Measurements from ENCODE around the gene SULF2.

Gene SULF2

DNA sequence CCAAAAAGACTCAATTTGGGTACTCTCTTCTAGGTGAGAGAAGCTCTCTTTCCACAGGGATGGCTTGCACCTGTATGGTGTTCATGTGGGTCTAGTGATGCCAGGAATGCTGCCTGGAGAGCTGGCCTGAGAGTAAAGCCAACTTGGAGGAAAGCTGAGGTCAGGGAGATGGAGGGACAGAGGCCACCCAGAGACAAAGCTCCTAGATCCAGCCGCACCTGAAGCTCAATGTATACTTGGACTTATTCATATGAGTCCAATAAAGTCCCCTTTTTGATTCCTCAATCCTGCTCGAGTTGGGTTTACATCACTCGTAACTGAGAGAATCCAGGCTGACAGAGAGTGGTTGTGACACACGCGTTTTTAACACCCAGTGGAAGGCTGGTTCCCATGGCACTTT, 33.8 kb downstream of the SULF2 start:
- no peaks in the 10 kb centered on the region for H3K4me1 ChIP-seq (ENCODE audit: control insufficient read depth in 1 of 2, insufficient read depth in 2 of 2, low read length in 2 of 2)
- no peak overlapping the region for H3K27ac ChIP-seq (ENCODE audit: low read depth, low read length)
- peaks cover 3 to 7% of the 10 kb centered on the region in 2 donors for H3K36me3 ChIP-seq (ENCODE audit: control insufficient read depth in 1 of 2, insufficient read depth in 2 of 2, low read length in 2 of 2)
- H3K9ac ChIP-seq (ENCODE audit: low read depth in 1 of 2, low read length in 2 of 2), result no peak overlapping the region
- H3K4me3 ChIP-seq (ENCODE audit: low read depth in 1 of 2, low read length in 2 of 2), result no peak overlapping the region
- H3K27me3 ChIP-seq (ENCODE audit: control insufficient read depth in 1 of 2, insufficient read depth in 2 of 2, low read length in 2 of 2), result no peaks in the 10 kb centered on the region
- no peaks in the 10 kb centered on the region for H3K9me3 ChIP-seq (ENCODE audit: control insufficient read depth in 1 of 2, low read length in 2 of 2)

- Histone ChIP-seq H3K27me3 (ENCODE audit: control insufficient read depth in 1 of 2, insufficient read depth in 2 of 2, low read length in 2 of 2) (no peaks in the 10 kb centered on the region), H3K9me3 (ENCODE audit: control insufficient read depth in 1 of 2, low read length in 2 of 2) (no peaks in the 10 kb centered on the region), H3K4me1 (ENCODE audit: control insufficient read depth in 1 of 2, insufficient read depth in 2 of 2, low read length in 2 of 2) (peaks cover 0 to 3% of the 10 kb centered on the region in 2 donors), H3K36me3 (ENCODE audit: control insufficient read depth in 1 of 2, insufficient read depth in 2 of 2, low read length in 2 of 2) (peaks cover 3 to 7% of the 10 kb centered on the region in 2 donors), H3K4me3 (ENCODE audit: low read depth in 1 of 2, low read length in 2 of 2) (no peak overlapping the region), H3K9ac (ENCODE audit: low read depth in 1 of 2, low read length in 2 of 2) (no peak overlapping the region), H3K27ac (ENCODE audit: low read depth, low read length) (no peak overlapping the region)
Measured at GRCh38 chr20:47749339-47749738, 35.9 kb downstream of the SULF2 start.

DNA sequence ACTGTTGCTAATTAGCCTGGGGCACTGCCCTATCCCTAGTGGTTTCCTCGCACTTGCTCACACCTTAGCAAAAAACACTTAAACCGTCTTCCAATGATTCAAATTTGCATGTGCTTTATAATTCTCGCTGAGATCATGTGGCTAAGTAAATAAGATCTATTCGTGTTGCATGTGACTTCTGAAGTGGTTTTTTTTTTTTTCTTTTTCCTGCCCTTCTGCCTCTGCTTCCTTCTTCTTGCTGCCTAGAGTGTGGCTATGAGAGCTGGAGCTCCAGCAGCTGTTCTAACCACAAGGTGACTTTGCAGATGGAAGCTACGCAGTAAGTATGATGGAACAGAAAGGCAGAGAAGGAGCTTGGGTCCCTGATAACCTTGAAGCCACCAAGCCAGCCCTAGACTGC, 36.5 kb downstream of the SULF2 start:
- Histone ChIP-seq H3K9me3 (ENCODE audit: control insufficient read depth in 1 of 2, low read length in 2 of 2) (no peaks in the 10 kb centered on the region), H3K9ac (ENCODE audit: low read depth in 1 of 2, low read length in 2 of 2) (no peak overlapping the region), H3K27me3 (ENCODE audit: control insufficient read depth in 1 of 2, insufficient read depth in 2 of 2, low read length in 2 of 2) (no peaks in the 10 kb centered on the region), H3K4me1 (ENCODE audit: control insufficient read depth in 1 of 2, insufficient read depth in 2 of 2, low read length in 2 of 2) (peaks cover 0 to 3% of the 10 kb centered on the region in 2 donors), H3K27ac (ENCODE audit: low read depth, low read length) (no peak overlapping the region), H3K36me3 (ENCODE audit: control insufficient read depth in 1 of 2, insufficient read depth in 2 of 2, low read length in 2 of 2) (peaks cover 0 to 7% of the 10 kb centered on the region in 2 donors), H3K4me3 (ENCODE audit: low read depth in 1 of 2, low read length in 2 of 2) (no peak overlapping the region)

- H3K9ac ChIP-seq (ENCODE audit: low read depth in 1 of 2, low read length in 2 of 2), result no peak overlapping the region
- H3K4me3 ChIP-seq (ENCODE audit: low read depth in 1 of 2, low read length in 2 of 2), result no peak overlapping the region
- H3K27ac ChIP-seq (ENCODE audit: low read depth, low read length), result no peak overlapping the region
- no peaks in the 10 kb centered on the region for H3K27me3 ChIP-seq (ENCODE audit: control insufficient read depth in 1 of 2, insufficient read depth in 2 of 2, low read length in 2 of 2)
- peaks cover 0 to 7% of the 10 kb centered on the region in 2 donors for H3K36me3 ChIP-seq (ENCODE audit: control insufficient read depth in 1 of 2, insufficient read depth in 2 of 2, low read length in 2 of 2)
- no peaks in the 10 kb centered on the region for H3K9me3 ChIP-seq (ENCODE audit: control insufficient read depth in 1 of 2, low read length in 2 of 2)
- peaks cover 0 to 3% of the 10 kb centered on the region in 2 donors for H3K4me1 ChIP-seq (ENCODE audit: control insufficient read depth in 1 of 2, insufficient read depth in 2 of 2, low read length in 2 of 2)
Measured at GRCh38 chr20:47748069-47748468, 37.2 kb downstream of the SULF2 start.

DNA sequence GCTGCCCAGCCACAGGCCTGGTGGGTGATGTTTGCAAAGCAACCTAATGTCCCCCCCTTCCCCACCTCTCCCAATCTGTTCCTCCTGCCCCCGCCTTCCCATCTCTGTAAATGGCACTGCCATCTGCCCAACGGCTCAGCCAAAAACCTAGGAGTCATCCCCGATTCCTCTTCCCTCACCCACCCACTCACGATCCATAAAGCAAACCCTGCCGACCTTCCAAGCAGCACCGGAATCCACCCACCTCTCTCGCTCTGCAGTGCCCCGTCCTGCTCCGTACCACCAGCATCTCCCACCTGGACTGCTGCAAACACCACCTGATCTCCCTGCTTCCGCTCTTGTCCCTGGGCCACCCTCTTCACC, 37.6 kb downstream of the SULF2 start:
- peaks cover 0 to 3% of the 10 kb centered on the region in 2 donors for H3K4me1 ChIP-seq (ENCODE audit: control insufficient read depth in 1 of 2, insufficient read depth in 2 of 2, low read length in 2 of 2)
- H3K4me3 ChIP-seq (ENCODE audit: low read depth in 1 of 2, low read length in 2 of 2), result no peak overlapping the region
- peaks cover 0 to 7% of the 10 kb centered on the region in 2 donors for H3K36me3 ChIP-seq (ENCODE audit: control insufficient read depth in 1 of 2, insufficient read depth in 2 of 2, low read length in 2 of 2)
- H3K9ac ChIP-seq (ENCODE audit: low read depth in 1 of 2, low read length in 2 of 2), result no peak overlapping the region
- no peaks in the 10 kb centered on the region for H3K27me3 ChIP-seq (ENCODE audit: control insufficient read depth in 1 of 2, insufficient read depth in 2 of 2, low read length in 2 of 2)
- H3K9me3 ChIP-seq (ENCODE audit: control insufficient read depth in 1 of 2, low read length in 2 of 2), result no peaks in the 10 kb centered on the region
- no peak overlapping the region for H3K27ac ChIP-seq (ENCODE audit: low read depth, low read length)

GRCh38 chr20:47744803-47745202, 40.5 kb downstream of the SULF2 start:
- Histone ChIP-seq H3K4me3 (ENCODE audit: low read depth in 1 of 2, low read length in 2 of 2) (no peak overlapping the region), H3K9ac (ENCODE audit: low read depth in 1 of 2, low read length in 2 of 2) (no peak overlapping the region), H3K27me3 (ENCODE audit: control insufficient read depth in 1 of 2, insufficient read depth in 2 of 2, low read length in 2 of 2) (no peaks in the 10 kb centered on the region), H3K36me3 (ENCODE audit: control insufficient read depth in 1 of 2, insufficient read depth in 2 of 2, low read length in 2 of 2) (no peaks in the 10 kb centered on the region), H3K9me3 (ENCODE audit: control insufficient read depth in 1 of 2, low read length in 2 of 2) (no peaks in the 10 kb centered on the region), H3K27ac (ENCODE audit: low read depth, low read length) (no peak overlapping the region), H3K4me1 (ENCODE audit: control insufficient read depth in 1 of 2, insufficient read depth in 2 of 2, low read length in 2 of 2) (peaks cover 0 to 3% of the 10 kb centered on the region in 2 donors)

DNA sequence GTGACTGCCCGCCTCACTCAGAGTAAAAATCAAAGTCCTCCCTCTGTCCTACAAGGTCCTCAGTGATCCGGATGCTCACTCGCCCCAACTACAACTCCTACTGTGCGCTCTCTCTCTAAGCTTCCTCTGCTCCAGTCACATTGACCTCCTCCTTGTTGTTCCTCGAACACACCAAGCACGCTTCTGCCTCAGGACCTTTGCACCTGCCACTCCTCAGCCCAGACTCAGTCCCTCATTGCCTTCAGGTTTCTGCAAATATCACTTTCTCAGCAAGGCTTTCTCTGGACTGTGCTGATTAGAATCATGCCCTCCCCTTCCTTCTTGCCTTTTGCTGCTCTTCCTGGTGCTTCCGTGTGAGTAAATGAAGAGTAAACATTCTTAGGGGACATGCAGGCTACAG, 41.6 kb downstream of the SULF2 start:
- no peaks in the 10 kb centered on the region for H3K27me3 ChIP-seq (ENCODE audit: control insufficient read depth in 1 of 2, insufficient read depth in 2 of 2, low read length in 2 of 2)
- no peaks in the 10 kb centered on the region for H3K36me3 ChIP-seq (ENCODE audit: control insufficient read depth in 1 of 2, insufficient read depth in 2 of 2, low read length in 2 of 2)
- H3K4me3 ChIP-seq (ENCODE audit: low read depth in 1 of 2, low read length in 2 of 2), result no peak overlapping the region
- H3K9me3 ChIP-seq (ENCODE audit: control insufficient read depth in 1 of 2, low read length in 2 of 2), result no peaks in the 10 kb centered on the region
- no peak overlapping the region for H3K9ac ChIP-seq (ENCODE audit: low read depth in 1 of 2, low read length in 2 of 2)
- peaks cover 0 to 3% of the 10 kb centered on the region in 2 donors for H3K4me1 ChIP-seq (ENCODE audit: control insufficient read depth in 1 of 2, insufficient read depth in 2 of 2, low read length in 2 of 2)
- no peak overlapping the region for H3K27ac ChIP-seq (ENCODE audit: low read depth, low read length)

- H3K27me3 ChIP-seq (ENCODE audit: control insufficient read depth in 1 of 2, insufficient read depth in 2 of 2, low read length in 2 of 2), result no peaks in the 10 kb centered on the region
- H3K9me3 ChIP-seq (ENCODE audit: control insufficient read depth in 1 of 2, low read length in 2 of 2), result no peaks in the 10 kb centered on the region
- no peak overlapping the region for H3K9ac ChIP-seq (ENCODE audit: low read depth in 1 of 2, low read length in 2 of 2)
- H3K4me3 ChIP-seq (ENCODE audit: low read depth in 1 of 2, low read length in 2 of 2), result no peak overlapping the region
- H3K4me1 ChIP-seq (ENCODE audit: control insufficient read depth in 1 of 2, insufficient read depth in 2 of 2, low read length in 2 of 2), result peaks cover 0 to 3% of the 10 kb centered on the region in 2 donors
- peaks cover 0 to 2% of the 10 kb centered on the region in 2 donors for H3K36me3 ChIP-seq (ENCODE audit: control insufficient read depth in 1 of 2, insufficient read depth in 2 of 2, low read length in 2 of 2)
- no peak overlapping the region for H3K27ac ChIP-seq (ENCODE audit: low read depth, low read length)
Measured at GRCh38 chr20:47741669-47742608, 43.3 kb downstream of the SULF2 start.

- Histone ChIP-seq H3K9ac (ENCODE audit: low read depth in 1 of 2, low read length in 2 of 2) (no peak overlapping the region), H3K4me1 (ENCODE audit: control insufficient read depth in 1 of 2, insufficient read depth in 2 of 2, low read length in 2 of 2) (peaks cover 0 to 3% of the 10 kb centered on the region in 2 donors), H3K36me3 (ENCODE audit: control insufficient read depth in 1 of 2, insufficient read depth in 2 of 2, low read length in 2 of 2) (peaks cover 4 to 7% of the 10 kb centered on the region in 2 donors), H3K9me3 (ENCODE audit: control insufficient read depth in 1 of 2, low read length in 2 of 2) (no peaks in the 10 kb centered on the region), H3K27ac (ENCODE audit: low read depth, low read length) (no peak overlapping the region), H3K27me3 (ENCODE audit: control insufficient read depth in 1 of 2, insufficient read depth in 2 of 2, low read length in 2 of 2) (no peaks in the 10 kb centered on the region), H3K4me3 (ENCODE audit: low read depth in 1 of 2, low read length in 2 of 2) (no peak overlapping the region)
Measured at GRCh38 chr20:47740862-47741184, 44.5 kb downstream of the SULF2 start.

- Histone ChIP-seq H3K27ac (ENCODE audit: low read depth, low read length) (no peak overlapping the region), H3K4me3 (ENCODE audit: low read depth in 1 of 2, low read length in 2 of 2) (no peak overlapping the region), H3K9me3 (ENCODE audit: control insufficient read depth in 1 of 2, low read length in 2 of 2) (no peaks in the 10 kb centered on the region), H3K27me3 (ENCODE audit: control insufficient read depth in 1 of 2, insufficient read depth in 2 of 2, low read length in 2 of 2) (no peaks in the 10 kb centered on the region), H3K4me1 (ENCODE audit: control insufficient read depth in 1 of 2, insufficient read depth in 2 of 2, low read length in 2 of 2) (peaks cover 0 to 3% of the 10 kb centered on the region in 2 donors), H3K36me3 (ENCODE audit: control insufficient read depth in 1 of 2, insufficient read depth in 2 of 2, low read length in 2 of 2) (peaks cover 4 to 7% of the 10 kb centered on the region in 2 donors), H3K9ac (ENCODE audit: low read depth in 1 of 2, low read length in 2 of 2) (no peak overlapping the region)
Measured at GRCh38 chr20:47740121-47740861, 45.0 kb downstream of the SULF2 start.
